Measurements from ENCODE around the gene AGBL3.

The AGBL3 gene

DNA sequence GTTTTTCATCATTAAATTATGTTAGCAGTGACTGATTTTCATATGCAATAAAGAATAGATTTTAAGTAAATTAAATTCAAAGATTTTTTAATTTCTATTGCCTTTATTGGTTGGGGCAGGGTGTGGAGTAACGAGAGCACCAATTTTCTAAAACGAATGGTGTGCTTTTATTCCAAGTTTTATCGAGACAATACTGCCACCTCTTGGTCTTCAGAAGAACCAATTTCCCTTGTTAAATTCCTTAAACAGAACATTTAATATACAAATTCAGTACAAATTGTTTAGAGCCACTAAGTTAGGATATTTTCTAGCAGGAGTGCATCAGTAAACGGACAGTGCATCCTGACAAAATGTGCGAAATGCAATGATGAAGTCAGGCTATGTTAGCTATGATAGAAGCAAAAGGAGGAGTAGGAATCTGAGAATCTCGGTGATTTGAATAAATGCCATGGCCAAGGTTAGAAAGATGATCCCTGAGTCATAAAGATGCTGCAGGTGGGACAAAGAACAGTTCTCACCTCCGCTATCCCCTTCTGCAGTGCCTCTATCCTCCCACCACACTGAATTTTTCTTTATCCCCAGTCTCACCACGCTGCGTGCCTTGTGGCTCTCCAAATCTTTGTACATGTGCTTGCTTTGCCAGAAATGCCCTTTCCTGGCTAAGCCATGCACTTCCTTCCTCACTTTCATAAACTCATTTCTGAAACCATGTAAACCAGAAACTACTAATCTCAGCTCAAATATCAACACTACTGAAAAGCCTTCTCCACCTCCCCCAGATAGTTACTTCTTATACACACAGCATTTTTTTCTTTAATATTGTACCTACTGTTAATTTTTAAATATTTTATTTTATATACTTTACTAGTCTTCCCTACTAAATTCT, 31.9 kb upstream of the AGBL3 start:
- Histone ChIP-seq H3K4me2 (ENCODE audit: low read length, poor library complexity, severe bottlenecking) (no peak overlapping the region), H2AK5ac (ENCODE audit: low read length, severe bottlenecking) (peak overlapping the region; percentile 92), H3K23ac (ENCODE audit: low read length in 2 of 2) (no peak overlapping the region), H2AFZ (ENCODE audit: low read depth, low read length) (no peak overlapping the region), H4K91ac (ENCODE audit: low read length) (no peak overlapping the region), H3K36me3 (ENCODE audit: control insufficient read depth in 1 of 2, insufficient read depth in 2 of 2, low read depth in 1 of 2, low read length in 2 of 2) (peaks cover 40 to 98% of the 10 kb centered on the region in 2 experiments), H3K14ac (ENCODE audit: low read length in 2 of 2) (no peak overlapping the region), H4K8ac (ENCODE audit: low read length) (no peak overlapping the region), H3K4ac (ENCODE audit: low read depth in 1 of 2, low read length in 2 of 2) (no peak overlapping the region), H3K18ac (ENCODE audit: low read depth in 1 of 2, low read length in 2 of 2) (peak overlapping the region in 1 of 2 experiments; percentile 21), H3K4me3 (ENCODE audit: insufficient read depth in 1 of 2, low read depth in 1 of 2, low read length in 2 of 2) (no peak overlapping the region), H2BK12ac (ENCODE audit: low read length in 2 of 2) (peak overlapping the region in 1 of 2 experiments; percentile 89), H3K9me3 (ENCODE audit: control insufficient read depth, low read length) (no peaks in the 10 kb centered on the region), H3K27ac (ENCODE audit: low read length, poor library complexity, severe bottlenecking) (peak overlapping the region; percentile 43), H3K27me3 (ENCODE audit: control insufficient read depth in 1 of 2, insufficient read depth in 1 of 2, low read length in 2 of 2) (no peaks in the 10 kb centered on the region), H3K79me1 (replicated peaks; ENCODE audit: low read length, poor library complexity, severe bottlenecking) (peaks cover 20% of the 10 kb centered on the region), H2BK15ac (ENCODE audit: low read depth, poor library complexity, severe bottlenecking) (no peak overlapping the region), H2BK120ac (ENCODE audit: low read depth, low read length) (no peak overlapping the region), H3K4me1 (ENCODE audit: control insufficient read depth, insufficient read depth, low read depth, low read length) (no peaks in the 10 kb centered on the region), H3K9ac (ENCODE audit: low read length) (peak overlapping the region; percentile 38), H2BK5ac (ENCODE audit: low read depth, low read length, poor library complexity, severe bottlenecking) (no peak overlapping the region)
- WGBS = 77% methylated on average over 9 of the region's 9 CpGs
- DNase-seq = peak; percentile 51

DNA sequence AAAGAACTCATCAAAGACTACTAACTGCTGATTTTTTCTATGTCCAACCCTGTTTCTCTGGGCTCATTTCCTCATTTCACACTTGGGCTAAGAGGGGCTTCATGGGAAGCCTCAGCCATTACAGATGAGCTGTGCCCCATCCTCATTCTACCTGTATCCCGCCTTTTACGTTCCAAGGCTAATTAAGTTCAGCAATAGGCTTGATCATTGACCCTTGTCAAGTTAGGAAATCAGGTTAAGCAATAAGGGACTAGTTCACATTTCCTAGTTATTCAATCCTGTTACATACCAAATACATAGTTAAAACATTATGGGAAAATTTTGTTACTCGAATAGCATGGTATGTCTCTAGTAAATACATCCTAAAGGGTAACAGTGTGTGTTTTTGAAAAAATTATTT, 29.3 kb upstream of the AGBL3 start:
- H3K79me1 ChIP-seq (replicated peaks; ENCODE audit: low read length, poor library complexity, severe bottlenecking) = peaks cover 15% of the 10 kb centered on the region
- no peak overlapping the region for H3K14ac ChIP-seq (ENCODE audit: low read length in 2 of 2)
- no peak overlapping the region for H2AK5ac ChIP-seq (ENCODE audit: low read length, severe bottlenecking)
- H2BK120ac ChIP-seq (ENCODE audit: low read depth, low read length) = no peak overlapping the region
- no peak overlapping the region for H2BK12ac ChIP-seq (ENCODE audit: low read length in 2 of 2)
- no peak overlapping the region for H3K27ac ChIP-seq (ENCODE audit: low read length, poor library complexity, severe bottlenecking)
- peaks cover 31 to 98% of the 10 kb centered on the region in 2 experiments for H3K36me3 ChIP-seq (ENCODE audit: control insufficient read depth in 1 of 2, insufficient read depth in 2 of 2, low read depth in 1 of 2, low read length in 2 of 2)
- H3K27me3 ChIP-seq (ENCODE audit: control insufficient read depth in 1 of 2, insufficient read depth in 1 of 2, low read length in 2 of 2) = no peaks in the 10 kb centered on the region
- H3K4me2 ChIP-seq (ENCODE audit: low read length, poor library complexity, severe bottlenecking) = no peak overlapping the region
- H2BK15ac ChIP-seq (ENCODE audit: low read depth, poor library complexity, severe bottlenecking) = no peak overlapping the region
- H3K18ac ChIP-seq (ENCODE audit: low read depth in 1 of 2, low read length in 2 of 2) = no peak overlapping the region
- DNase-seq = no peak
- H3K4me1 ChIP-seq (ENCODE audit: control insufficient read depth, insufficient read depth, low read depth, low read length) = no peaks in the 10 kb centered on the region
- WGBS = 86% methylated on average over 1 of the region's 3 CpGs
- H4K91ac ChIP-seq (ENCODE audit: low read length) = no peak overlapping the region
- H3K4me3 ChIP-seq (ENCODE audit: insufficient read depth in 1 of 2, low read depth in 1 of 2, low read length in 2 of 2) = no peak overlapping the region
- no peak overlapping the region for H2AFZ ChIP-seq (ENCODE audit: low read depth, low read length)
- no peak overlapping the region for H3K9ac ChIP-seq (ENCODE audit: low read length)
- no peak overlapping the region for H3K4ac ChIP-seq (ENCODE audit: low read depth in 1 of 2, low read length in 2 of 2)
- H4K8ac ChIP-seq (ENCODE audit: low read length) = no peak overlapping the region
- H3K23ac ChIP-seq (ENCODE audit: low read length in 2 of 2) = no peak overlapping the region
- H2BK5ac ChIP-seq (ENCODE audit: low read depth, low read length, poor library complexity, severe bottlenecking) = no peak overlapping the region
- H3K9me3 ChIP-seq (ENCODE audit: control insufficient read depth, low read length) = no peaks in the 10 kb centered on the region

DNA sequence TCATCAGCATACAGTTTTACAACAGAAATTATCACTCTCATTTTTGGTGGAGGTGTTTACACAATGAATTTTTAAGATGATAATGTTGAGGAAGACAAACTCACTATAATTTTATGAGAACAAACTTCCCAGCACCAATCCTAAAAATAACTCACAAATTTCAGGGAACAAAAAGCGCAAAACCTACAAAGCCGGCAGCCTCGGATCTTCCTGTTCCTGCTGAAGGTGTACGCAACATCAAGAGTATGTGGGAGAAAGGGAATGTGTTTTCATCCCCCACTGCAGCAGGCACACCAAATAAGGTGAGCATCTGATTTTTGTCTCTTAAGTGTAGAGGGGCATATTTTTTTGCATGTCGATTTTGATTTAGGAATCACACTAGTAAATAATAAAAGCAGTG, 26.5 kb upstream of the AGBL3 start:
- Histone ChIP-seq H3K9ac (ENCODE audit: low read length) (no peak overlapping the region), H4K8ac (ENCODE audit: low read length) (no peak overlapping the region), H2AFZ (ENCODE audit: low read depth, low read length) (no peak overlapping the region), H3K23ac (ENCODE audit: low read length in 2 of 2) (no peak overlapping the region), H3K36me3 (ENCODE audit: control insufficient read depth in 1 of 2, insufficient read depth in 2 of 2, low read depth in 1 of 2, low read length in 2 of 2) (peaks cover 31 to 97% of the 10 kb centered on the region in 2 experiments), H3K79me1 (replicated peaks; ENCODE audit: low read length, poor library complexity, severe bottlenecking) (peaks cover 11% of the 10 kb centered on the region), H3K4me2 (ENCODE audit: low read length, poor library complexity, severe bottlenecking) (no peak overlapping the region), H2BK12ac (ENCODE audit: low read length in 2 of 2) (no peak overlapping the region), H3K18ac (ENCODE audit: low read depth in 1 of 2, low read length in 2 of 2) (no peak overlapping the region), H3K4me3 (ENCODE audit: insufficient read depth in 1 of 2, low read depth in 1 of 2, low read length in 2 of 2) (no peak overlapping the region), H3K4ac (ENCODE audit: low read depth in 1 of 2, low read length in 2 of 2) (no peak overlapping the region), H3K27me3 (ENCODE audit: control insufficient read depth in 1 of 2, insufficient read depth in 1 of 2, low read length in 2 of 2) (no peaks in the 10 kb centered on the region), H2BK15ac (ENCODE audit: low read depth, poor library complexity, severe bottlenecking) (no peak overlapping the region), H3K27ac (ENCODE audit: low read length, poor library complexity, severe bottlenecking) (no peak overlapping the region), H3K9me3 (ENCODE audit: control insufficient read depth, low read length) (no peaks in the 10 kb centered on the region), H4K91ac (ENCODE audit: low read length) (no peak overlapping the region), H2BK5ac (ENCODE audit: low read depth, low read length, poor library complexity, severe bottlenecking) (no peak overlapping the region), H3K14ac (ENCODE audit: low read length in 2 of 2) (no peak overlapping the region), H3K4me1 (ENCODE audit: control insufficient read depth, insufficient read depth, low read depth, low read length) (no peaks in the 10 kb centered on the region), H2AK5ac (ENCODE audit: low read length, severe bottlenecking) (no peak overlapping the region), H2BK120ac (ENCODE audit: low read depth, low read length) (no peak overlapping the region)
- 92% methylated on average over 5 of the region's 5 CpGs for WGBS
- no peak for DNase-seq

DNA sequence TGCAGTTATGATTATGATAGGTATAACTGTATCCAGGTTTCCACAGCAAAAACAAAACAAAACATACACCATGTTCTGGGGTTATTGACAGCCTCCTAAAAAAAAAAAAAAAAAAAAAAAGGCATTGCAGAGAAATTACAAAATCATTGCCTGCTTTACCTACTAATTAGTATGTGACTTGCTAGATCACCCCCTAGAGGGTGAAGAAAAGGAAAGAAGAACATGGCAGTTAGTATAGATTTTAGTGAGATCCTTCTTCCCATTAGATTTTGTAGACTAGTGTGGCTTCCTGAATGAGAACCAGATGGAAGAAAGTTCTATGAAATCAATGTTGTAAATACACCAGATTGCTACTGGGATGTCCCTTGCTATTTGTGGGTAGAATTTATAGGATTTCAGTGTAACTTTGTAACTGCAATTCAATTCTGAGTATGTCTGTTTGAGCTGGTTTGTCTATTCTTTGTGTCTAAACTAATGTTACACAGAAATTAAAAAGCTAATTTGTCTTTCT, 24.0 kb upstream of the AGBL3 start:
- Histone ChIP-seq H2BK120ac (ENCODE audit: low read depth, low read length) (no peak overlapping the region), H3K27ac (ENCODE audit: low read length, poor library complexity, severe bottlenecking) (no peak overlapping the region), H3K4ac (ENCODE audit: low read depth in 1 of 2, low read length in 2 of 2) (no peak overlapping the region), H3K23ac (ENCODE audit: low read length in 2 of 2) (no peak overlapping the region), H3K36me3 (ENCODE audit: control insufficient read depth in 1 of 2, insufficient read depth in 2 of 2, low read depth in 1 of 2, low read length in 2 of 2) (peaks cover 34 to 97% of the 10 kb centered on the region in 2 experiments), H3K4me3 (ENCODE audit: insufficient read depth in 1 of 2, low read depth in 1 of 2, low read length in 2 of 2) (no peak overlapping the region), H2BK12ac (ENCODE audit: low read length in 2 of 2) (no peak overlapping the region), H3K9ac (ENCODE audit: low read length) (peak overlapping the region; percentile 47), H3K4me2 (ENCODE audit: low read length, poor library complexity, severe bottlenecking) (no peak overlapping the region), H2AK5ac (ENCODE audit: low read length, severe bottlenecking) (no peak overlapping the region), H3K4me1 (ENCODE audit: control insufficient read depth, insufficient read depth, low read depth, low read length) (no peaks in the 10 kb centered on the region), H3K79me1 (replicated peaks; ENCODE audit: low read length, poor library complexity, severe bottlenecking) (peaks cover 6% of the 10 kb centered on the region), H3K14ac (ENCODE audit: low read length in 2 of 2) (no peak overlapping the region), H2BK15ac (ENCODE audit: low read depth, poor library complexity, severe bottlenecking) (no peak overlapping the region), H2BK5ac (ENCODE audit: low read depth, low read length, poor library complexity, severe bottlenecking) (no peak overlapping the region), H2AFZ (ENCODE audit: low read depth, low read length) (no peak overlapping the region), H4K91ac (ENCODE audit: low read length) (no peak overlapping the region), H3K27me3 (ENCODE audit: control insufficient read depth in 1 of 2, insufficient read depth in 1 of 2, low read length in 2 of 2) (no peaks in the 10 kb centered on the region), H4K8ac (ENCODE audit: low read length) (no peak overlapping the region), H3K18ac (ENCODE audit: low read depth in 1 of 2, low read length in 2 of 2) (no peak overlapping the region), H3K9me3 (ENCODE audit: control insufficient read depth, low read length) (no peaks in the 10 kb centered on the region)
- no peak for DNase-seq
